Hematopoietic multipotent progenitor cell treated with erythropoietin and hydrocortisone succinate and interleukin-3 and kit ligand, for 17 days (in vitro differentiated cells): ENCODE results near the gene KIRREL2.
A peak's percentile ranks its signal among the peaks of the same experiment; 100 is the strongest.

Source experiments
- DNase-seq: peaks from one replicate; pipeline ENCODE4 v3.0.0-alpha.2; 2015; ENCODE audit warnings: low spot score

KIRREL2 gene

GRCh38 chr19:35845215-35846037 lies 11.3 kb upstream of the KIRREL2 start:
- DNase-seq: no peak

- no peak for DNase-seq
Observed at GRCh38 chr19:35846038-35846668, 10.6 kb upstream of the KIRREL2 start.

- no peak for DNase-seq
Observed at GRCh38 chr19:35847911-35848310, 8.8 kb upstream of the KIRREL2 start.

GRCh38 chr19:35848486-35848885 lies 8.2 kb upstream of the KIRREL2 start:
- DNase-seq: no peak

GRCh38 chr19:35848919-35849505 lies 7.7 kb upstream of the KIRREL2 start:
- no peak for DNase-seq

GRCh38 chr19:35851213-35852028 lies 5.3 kb upstream of the KIRREL2 start:
- DNase-seq: no peak

- DNase-seq: no peak
Observed at GRCh38 chr19:35852029-35852780, 4.5 kb upstream of the KIRREL2 start, which contains the start of gene NPHS1. Gene NPHS1 (minus strand): TSS chr19:35852504. CDS start chr19:35851837, 667 bp downstream.

- no peak for DNase-seq
Observed at GRCh38 chr19:35853038-35853756, 3.5 kb upstream of the KIRREL2 start.

GRCh38 chr19:35858311-35858710 lies 1.6 kb downstream of the KIRREL2 start:
- DNase-seq: no peak

- no peak for DNase-seq
Observed at GRCh38 chr19:35859414-35859813, 2.7 kb downstream of the KIRREL2 start.

GRCh38 chr19:35860436-35860817 lies 3.7 kb downstream of the KIRREL2 start:
- DNase-seq: no peak

- DNase-seq: no peak
Observed at GRCh38 chr19:35860818-35861639, 4.3 kb downstream of the KIRREL2 start.

- DNase-seq: no peak
Observed at GRCh38 chr19:35861640-35862160, 5.0 kb downstream of the KIRREL2 start.

GRCh38 chr19:35862528-35862927 lies 5.8 kb downstream of the KIRREL2 start:
- no peak for DNase-seq

- no peak for DNase-seq
Observed at GRCh38 chr19:35863018-35863417, 6.3 kb downstream of the KIRREL2 start.

GRCh38 chr19:35868172-35868822 lies 11.6 kb downstream of the KIRREL2 start, which contains the start of gene APLP1:
Gene APLP1 (plus strand): TSS chr19:35868574. CDS start chr19:35868637, 63 bp downstream.
- no peak for DNase-seq

GRCh38 chr19:35868823-35869326 lies 12.2 kb downstream of the KIRREL2 start:
- DNase-seq: no peak

GRCh38 chr19:35869327-35870123 lies 12.8 kb downstream of the KIRREL2 start:
- DNase-seq: peak; percentile 60
